GM12892 (cell line): ENCODE data around the gene MYO1D.

Experiments
- POLR2A ChIP-seq: IDR thresholded peaks from 2 replicates; pipeline ENCODE4 v1.6.1; 2011; ENCODE audit warnings: low read depth, low read length, control low read depth
- POLR2AphosphoS5 ChIP-seq: IDR thresholded peaks from 2 replicates; pipeline ENCODE4 v1.6.1; 2011; ENCODE audit warnings: low read depth, low read length, control low read depth
- TAF1 ChIP-seq: IDR thresholded peaks from 2 replicates; pipeline ENCODE4 v1.6.1; 2011; ENCODE audit warnings: low read depth, mild to moderate bottlenecking, control low read depth, low read length, borderline replicate concordance

DNA sequence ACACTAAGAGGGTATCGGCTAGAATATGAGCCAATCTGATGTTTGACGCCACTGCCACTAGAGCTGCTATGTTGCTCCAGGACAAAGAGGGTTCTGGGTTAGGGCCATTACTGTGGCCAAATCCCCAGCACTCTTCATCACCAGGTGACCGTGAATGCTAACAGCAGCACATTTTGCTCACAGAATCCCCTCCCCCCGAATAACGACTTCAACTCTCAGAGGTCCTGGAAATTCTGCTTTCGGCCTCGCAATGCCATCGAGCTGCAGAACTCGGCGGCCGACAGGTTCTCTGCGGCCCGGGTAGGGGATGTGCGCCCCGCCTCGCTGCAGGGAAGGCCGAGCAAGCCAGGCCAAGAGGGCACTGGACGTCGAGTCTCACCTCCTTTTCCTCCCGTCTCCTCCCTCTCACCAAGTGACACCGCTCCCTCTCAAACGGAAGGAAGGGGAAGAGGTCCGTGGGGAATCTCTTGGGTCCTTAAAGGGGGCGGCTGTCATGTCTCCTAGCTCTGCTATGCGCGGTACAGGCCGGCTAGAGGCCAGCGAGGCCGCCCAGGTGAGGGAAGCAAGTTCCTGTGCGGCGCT, 358.2 kb downstream of the MYO1D start:
- TF ChIP-seq POLR2A (no peak; the same call in 1 of the 2 replicates), POLR2AphosphoS5 (no peak), TAF1 (no peak)
